IMR-90 (cell line): Measurements from ENCODE around the gene AKT2. TPM values are rescaled to one million over a fixed set of nuclear protein-coding genes. Genes with fewer than 3 reads are reported as not detected.
A peak's percentile ranks its signal among the peaks of the same experiment; 100 is the strongest.

ENCODE experiments used
- ATAC-seq: fragments of 200-7000 bp; cut with Tn5 transposase; 2 replicates; pipeline ENCODE4 v1.9.1; 2020; ENCODE audit warnings: low read depth, mild to moderate bottlenecking, moderate library complexity
- BruUV-seq: library from RNA; stranded (reverse); fragments of 400-500 nt; replicated peaks from 2 replicates; lab custom pipeline; 2021; lab: Mats Ljungman, UMichigan
- CTCF ChIA-PET: fragments of 300-600 bp; formaldehyde crosslinking; extraction: SDS; loops from one replicate; lab custom pipeline; 2021; ENCODE audit warnings: antibody characterized with exemption; lab: Yijun Ruan, JAX
- POLR2A ChIA-PET: fragments of 300-600 bp; sonication (Branson Sonifier 250); formaldehyde crosslinking; loops from one replicate; lab custom pipeline; 2022; ENCODE audit warnings: antibody characterized with exemption; ENCODE audit not compliant: unreplicated experiment; lab: Charles Lee
- DNase-seq: peaks from one replicate; pipeline ENCODE4 v3.0.0; 2013
- H2AFZ ChIP-seq: replicated peaks from 2 replicates; pipeline ENCODE3; 2013; ENCODE audit warnings: low read length, mild to moderate bottlenecking; ENCODE audit not compliant: poor library complexity
- H2AK5ac ChIP-seq: 2 replicates; pipeline ENCODE4 v1.6.1; 2013; ENCODE audit warnings: low read depth, low read length, inconsistent platforms
- H2AK9ac ChIP-seq: replicated peaks from 2 replicates; pipeline ENCODE3; 2013; ENCODE audit warnings: mild to moderate bottlenecking, low read depth, low read length, moderate library complexity; ENCODE audit not compliant: poor library complexity
- H2BK120ac ChIP-seq: 2 replicates; pipeline ENCODE4 v1.6.1; 2013; ENCODE audit warnings: low read depth, low read length, inconsistent platforms
- H2BK15ac ChIP-seq: 3 replicates; pipeline ENCODE4 v1.6.1; 2013; ENCODE audit warnings: low read depth, low read length, inconsistent platforms
- H2BK20ac ChIP-seq: 2 replicates; pipeline ENCODE4 v1.6.1; 2013; ENCODE audit warnings: low read depth, mild to moderate bottlenecking, inconsistent platforms, low read length, moderate library complexity
- H2BK5ac ChIP-seq: 2 replicates; pipeline ENCODE4 v1.6.1; 2013; ENCODE audit warnings: mild to moderate bottlenecking, low read depth, low read length, inconsistent platforms; ENCODE audit not compliant: poor library complexity, severe bottlenecking
- H3K14ac ChIP-seq: replicated peaks from 2 replicates; pipeline ENCODE4 v1.6.1; 2013; ENCODE audit warnings: low read depth, low read length, inconsistent platforms
- H3K18ac ChIP-seq: 2 replicates; pipeline ENCODE4 v1.6.1; 2013; ENCODE audit warnings: low read depth, low read length, control low read depth
- H3K23ac ChIP-seq: 2 replicates; pipeline ENCODE4 v1.6.1; 2013; ENCODE audit warnings: low read depth, low read length, inconsistent platforms
- H3K27ac ChIP-seq: 2 replicates; pipeline ENCODE4 v1.5.1; 2013; ENCODE audit warnings: mild to moderate bottlenecking, control low read depth, low read length; ENCODE audit not compliant: insufficient read depth
- H3K27me3 ChIP-seq: 2 replicates; pipeline ENCODE4 v1.6.1; 2013; ENCODE audit warnings: low read length; ENCODE audit not compliant: control insufficient read depth, insufficient read depth
- H3K36me3 ChIP-seq: 2 replicates; pipeline ENCODE4 v1.6.1; 2013; ENCODE audit warnings: low read length, mixed read lengths; ENCODE audit not compliant: control insufficient read depth, insufficient read depth
- H3K4ac ChIP-seq: 2 replicates; pipeline ENCODE4 v1.6.1; 2013; ENCODE audit warnings: low read depth, low read length, inconsistent platforms
- H3K4me1 ChIP-seq: 2 replicates; pipeline ENCODE4 v1.6.1; 2013; ENCODE audit warnings: low read length, mixed read lengths; ENCODE audit not compliant: control insufficient read depth, insufficient read depth
- H3K4me2 ChIP-seq: 2 replicates; pipeline ENCODE4 v1.6.1; 2013; ENCODE audit warnings: low read depth, mild to moderate bottlenecking, control low read depth, low read length, moderate library complexity
- H3K4me3 ChIP-seq: 2 replicates; pipeline ENCODE4 v1.5.1; 2013; ENCODE audit warnings: low read depth, mild to moderate bottlenecking, control low read depth, low read length, moderate library complexity; ENCODE audit not compliant: insufficient read depth
- H3K56ac ChIP-seq: 2 replicates; pipeline ENCODE4 v1.6.1; 2013; ENCODE audit warnings: low read length, inconsistent platforms; ENCODE audit not compliant: insufficient read depth; ENCODE audit errors: extremely low read depth
- H3K79me1 ChIP-seq, 2 experiments: 2 replicates each; pipeline ENCODE4 v1.6.1; 2013; ENCODE audit warnings: low read length in 2 of 2, inconsistent platforms in 1 of 2, low read depth in 1 of 2
- H3K9ac ChIP-seq: 2 replicates; pipeline ENCODE4 v1.6.1; 2013; ENCODE audit warnings: low read depth, low read length, control low read depth
- H3K9me1 ChIP-seq: 2 replicates; pipeline ENCODE4 v1.6.1; 2013; ENCODE audit warnings: low read length, inconsistent platforms; ENCODE audit not compliant: insufficient read depth
- H3K9me3 ChIP-seq: 2 replicates; pipeline ENCODE4 v1.6.1; 2013; ENCODE audit warnings: low read length; ENCODE audit not compliant: control insufficient read depth, insufficient read depth
- H4K20me1 ChIP-seq: 2 replicates; pipeline ENCODE4 v1.6.1; 2013; ENCODE audit warnings: low read length, inconsistent platforms; ENCODE audit not compliant: insufficient read depth
- H4K5ac ChIP-seq: 2 replicates; pipeline ENCODE4 v1.6.1; 2013; ENCODE audit warnings: mild to moderate bottlenecking, low read depth, low read length, control low read depth
- H4K8ac ChIP-seq, 2 experiments: 2 replicates each; pipeline ENCODE4 v1.6.1; 2013; ENCODE audit warnings: low read depth in 2 of 2, low read length in 2 of 2, control low read depth in 1 of 2, inconsistent platforms in 1 of 2
- H4K91ac ChIP-seq: 2 replicates; pipeline ENCODE4 v1.6.1; 2013; ENCODE audit warnings: low read depth, low read length, inconsistent platforms; ENCODE audit not compliant: insufficient read depth
- BHLHE40 ChIP-seq: fragments of 150-350 bp; IDR thresholded peaks from 2 replicates; pipeline ENCODE4 v1.6.1; 2016; ENCODE audit warnings: mild to moderate bottlenecking, low read depth, low read length
- CEBPB ChIP-seq: IDR thresholded peaks from 2 replicates; pipeline ENCODE4 v1.6.1; 2012; ENCODE audit warnings: low read depth, low read length, improper control_type of control experiment
- NFE2L2 ChIP-seq: fragments of 150-350 bp; IDR thresholded peaks from 2 replicates; pipeline ENCODE4 v1.6.1; 2016; ENCODE audit warnings: low read depth, mild to moderate bottlenecking, low read length
- WGBS, 2 experiments: methylation state at CpG; one replicate each; pipeline versions ENCODE4 v1.1.5 to v1.1.7; 2013; ENCODE audit warnings: missing lambda C conversion rate in 2 of 2; ENCODE audit not compliant: insufficient read length in 1 of 2; ENCODE audit errors: extremely low coverage in 2 of 2; 5-methylcytosine and 5-hydroxymethylcytosine counted together
- dilution Hi-C: fragments of 300-500 bp; cut with HindIII; formaldehyde crosslinking; loops from one replicate; pipeline ENCODE4 v1.14.3; 2018; ENCODE audit warnings: low sequenced_read_pairs; ENCODE audit not compliant: unreplicated experiment
- in situ Hi-C: fragments of 300-500 bp; cut with MboI; formaldehyde crosslinking; loops from 3 replicates; pipeline ENCODE4 v1.14.3; 2019; ENCODE audit warnings: low sequenced_read_pairs, inconsistent platforms, mixed read lengths
- intact Hi-C: fragments of 100-400 bp; cut with micrococcal nuclease; formaldehyde crosslinking; loops from 2 replicates; pipeline ENCODE4 v1.10.0; 2022
- polyA plus RNA-seq, 3 experiments: library from polyadenylated mRNA; depleted of rRNA; stranded (reverse); fragments of >200 nt; gene quantifications; 2 replicates each; pipeline ENCODE4 v1.2.3, GENCODE V29; 2012; ENCODE audit warnings: low replicate concordance in 1 of 3
- total RNA-seq: library from RNA; depleted of rRNA; stranded (reverse); fragments of >200 nt; gene quantifications from 2 replicates; pipeline ENCODE4 v1.2.3, GENCODE V29; 2012

The AKT2 gene
- total and polyA plus RNA-seq, 2 of the 4 experiments (the other 2 are of a cell fraction), result 61.5 to 104 TPM

- BruUV-seq, result no TSS peak
- no peaks in the 10 kb centered on the region for H3K36me3 ChIP-seq
- no peaks in the 10 kb centered on the region for H3K79me1 ChIP-seq
- peak overlapping the region; percentile 63; the same call in 1 of the 2 replicates for H4K91ac ChIP-seq
- TF ChIP-seq BHLHE40 (no peak), NFE2L2 (no peak), CEBPB (peak; percentile 50; the same call in 1 of the 2 replicates)
- H4K20me1 ChIP-seq, result no peaks in the 10 kb centered on the region
- H2AK5ac ChIP-seq, result no peak overlapping the region
- H2BK20ac ChIP-seq, result 0 out of 2 replicates have a peak overlapping the region, but pooled peaks have one; percentile 18
- peak overlapping the region; percentile 52 for H2AK9ac ChIP-seq
- H3K27ac ChIP-seq, result no peak overlapping the region
- peak overlapping the region; percentile 60 for H2BK120ac ChIP-seq
- peaks cover 5% of the 10 kb centered on the region for H3K9me1 ChIP-seq
- 0 out of 2 replicates have a peak overlapping the region, but pooled peaks have one; percentile 27 for H3K9ac ChIP-seq
- intact Hi-C loops (no loop called here), dilution Hi-C loops (no loop called here), in situ Hi-C loops (no loop called here)
- peak overlapping the region; percentile 8 for H3K4me3 ChIP-seq
- no peak overlapping the region for H2BK5ac ChIP-seq
- 61% methylated on average over 4 of the region's 21 CpGs; no CpG with 5 or more reads in 1 of the 2 experiments for WGBS, 2 experiments
- peak overlapping the region; percentile 90 for H2AFZ ChIP-seq
- DNase-seq, result peak; percentile 37
- peaks cover 5% of the 10 kb centered on the region for H3K4me1 ChIP-seq
- H3K23ac ChIP-seq, result peak overlapping the region; percentile 86
- H3K9me3 ChIP-seq, result no peaks in the 10 kb centered on the region
- no peaks in the 10 kb centered on the region for H3K27me3 ChIP-seq
- peak overlapping the region; percentile 33 for H3K4me2 ChIP-seq
- peak; percentile 44 for ATAC-seq
- ChIA-PET POLR2A (no interaction called here), CTCF (no interaction called here)
- peak overlapping the region; percentile 47 for H3K4ac ChIP-seq
- H4K8ac ChIP-seq, result peak overlapping the region; percentile 59 to 63; a peak in 3 of 4 replicates
- no peak overlapping the region for H2BK15ac ChIP-seq
- peak overlapping the region; percentile 50; the same call in 1 of the 2 replicates for H4K5ac ChIP-seq
- no peak overlapping the region; the same call in 1 of the 2 replicates for H3K56ac ChIP-seq
- peak overlapping the region; percentile 15; the same call in 1 of the 2 replicates for H3K18ac ChIP-seq
- H3K14ac ChIP-seq, result peak overlapping the region; percentile 75
Observed at GRCh38 chr19:40225440-40226305, 59.5 kb downstream of the AKT2 start.
